Esophagus (tissue), 2 donors: ENCODE measurements around the gene DPP10. TPM values are rescaled to one million over a fixed set of nuclear protein-coding genes. Genes with fewer than 3 reads are reported as not detected.

Experiments
- H3K27ac ChIP-seq, 2 donors: one replicate each; pipeline ENCODE4 v1.5.1; 2013; ENCODE audit warnings: low read depth in 2 of 2, mild to moderate bottlenecking in 2 of 2, inconsistent platforms in 1 of 2, low read length in 1 of 2, moderate library complexity in 1 of 2
- H3K27me3 ChIP-seq, 2 donors: one replicate each; pipeline ENCODE4 v1.6.1; 2013; ENCODE audit warnings: low read length in 2 of 2, control low read depth in 1 of 2, mild to moderate bottlenecking in 1 of 2; ENCODE audit not compliant: insufficient read depth in 2 of 2, control insufficient read depth in 1 of 2
- H3K36me3 ChIP-seq, 2 donors: one replicate each; pipeline ENCODE4 v1.6.1; 2013; ENCODE audit warnings: low read length in 1 of 2; ENCODE audit not compliant: control insufficient read depth in 2 of 2, insufficient read depth in 2 of 2
- H3K4me1 ChIP-seq, 2 donors: one replicate each; pipeline ENCODE4 v1.6.1; 2013; ENCODE audit warnings: low read length in 1 of 2; ENCODE audit not compliant: control insufficient read depth in 2 of 2, insufficient read depth in 2 of 2
- H3K4me3 ChIP-seq, 2 donors: one replicate each; pipeline ENCODE4 v1.5.1; 2013; ENCODE audit warnings: low read length in 2 of 2, mild to moderate bottlenecking in 2 of 2, low read depth in 1 of 2, moderate library complexity in 1 of 2
- H3K9me3 ChIP-seq, 2 donors: one replicate each; pipeline ENCODE4 v1.6.1; 2013; ENCODE audit warnings: mild to moderate bottlenecking in 2 of 2, low read depth in 1 of 2, low read length in 1 of 2, moderate library complexity in 1 of 2; ENCODE audit not compliant: control insufficient read depth in 2 of 2, insufficient read depth in 1 of 2
- WGBS, 2 donors: extraction: QIAGEN DNeasy Blood & Tissue Kit; methylation state at CpG; one replicate each; pipeline ENCODE4 v1.1.7; 2013; 5-methylcytosine and 5-hydroxymethylcytosine counted together
- polyA plus RNA-seq, 2 donors: library from polyadenylated mRNA; stranded (reverse); fragments of 200-250 nt; gene quantifications; one replicate each; pipeline ENCODE4 v1.2.3, GENCODE V29; 2013
- donor health status: healthy with polysubstance abuse.
- donor health status: Bipolar disorder and iron deficiency.

Gene DPP10
- polyA plus RNA-seq, 2 donors: 0.02 to 0.13 TPM

DNA sequence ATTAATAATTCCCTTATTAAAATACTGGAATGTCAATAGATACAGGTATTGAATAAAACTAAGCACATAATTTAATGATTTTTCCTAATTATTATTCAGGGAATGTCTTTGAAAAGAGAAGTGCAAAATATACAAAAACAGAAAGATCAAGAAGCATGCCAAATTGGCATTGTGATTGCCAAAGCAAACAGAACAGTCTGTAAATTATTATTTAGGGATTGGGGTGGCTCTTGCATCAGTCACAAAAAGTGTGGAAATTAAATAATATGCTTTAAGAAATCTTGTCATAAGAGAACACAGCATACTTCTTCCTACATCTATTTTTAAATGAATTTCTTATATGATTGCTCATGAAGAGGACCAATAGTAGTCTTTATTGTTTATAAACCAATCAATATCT, 1211.9 kb downstream of the DPP10 start:
- H3K27ac ChIP-seq: no peak overlapping the region
- no peaks in the 10 kb centered on the region for H3K4me1 ChIP-seq
- no peaks in the 10 kb centered on the region for H3K9me3 ChIP-seq
- H3K27me3 ChIP-seq: no peaks in the 10 kb centered on the region
- H3K36me3 ChIP-seq: no peaks in the 10 kb centered on the region
- H3K4me3 ChIP-seq: no peak overlapping the region

DNA sequence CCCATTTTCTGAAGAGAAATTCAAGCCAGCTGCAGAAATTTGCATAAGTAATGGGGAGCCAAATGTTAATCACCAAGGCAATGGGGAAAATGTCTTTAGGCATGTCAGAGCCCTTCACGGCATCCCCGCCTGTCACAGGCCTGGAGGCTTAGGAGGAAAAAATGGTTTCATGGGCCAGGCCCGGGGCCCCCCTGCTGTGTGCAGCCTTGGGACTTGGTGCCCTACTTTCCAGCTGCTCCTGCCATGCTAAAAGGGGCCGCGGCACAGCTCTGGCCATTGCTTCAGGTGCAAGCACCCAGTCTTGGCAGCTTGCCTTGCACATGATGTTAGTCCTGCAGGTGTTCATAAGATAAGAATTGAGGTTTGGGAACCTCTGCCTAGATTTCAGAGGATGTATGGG, 1235.7 kb downstream of the DPP10 start:
- 92 to 95% methylated on average over 5 of the region's 5 CpGs for WGBS, 2 donors
- H3K4me3 ChIP-seq: no peak overlapping the region
- peaks cover 0 to 3% of the 10 kb centered on the region in 2 donors for H3K9me3 ChIP-seq
- no peak overlapping the region for H3K27ac ChIP-seq
- H3K27me3 ChIP-seq: no peaks in the 10 kb centered on the region
- no peaks in the 10 kb centered on the region for H3K36me3 ChIP-seq
- H3K4me1 ChIP-seq: no peaks in the 10 kb centered on the region

DNA sequence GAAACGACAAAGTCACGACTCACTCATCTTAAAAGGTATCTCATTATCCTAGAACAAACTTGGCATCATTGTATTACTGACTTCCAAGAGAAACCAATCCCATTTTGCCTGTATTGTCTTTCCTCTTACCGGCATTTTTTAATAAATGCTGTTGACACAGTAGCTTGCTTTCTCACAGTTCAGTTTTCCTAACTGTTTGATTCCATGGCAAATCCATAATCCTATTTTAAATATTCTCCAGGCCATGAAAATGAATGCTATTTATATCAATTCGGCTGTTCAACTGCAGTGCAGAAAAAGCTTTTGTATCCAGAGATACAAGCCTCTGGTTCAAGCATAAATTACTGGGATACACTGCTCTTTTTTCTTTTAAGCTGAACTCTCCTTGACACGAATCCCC, 1241.9 kb downstream of the DPP10 start:
- Histone ChIP-seq H3K27ac (no peak overlapping the region), H3K9me3 (no peaks in the 10 kb centered on the region), H3K4me1 (no peaks in the 10 kb centered on the region), H3K4me3 (no peak overlapping the region), H3K27me3 (no peaks in the 10 kb centered on the region), H3K36me3 (no peaks in the 10 kb centered on the region)
- WGBS, 2 donors: 27 to 38% methylated on average over 5 of the region's 5 CpGs

DNA sequence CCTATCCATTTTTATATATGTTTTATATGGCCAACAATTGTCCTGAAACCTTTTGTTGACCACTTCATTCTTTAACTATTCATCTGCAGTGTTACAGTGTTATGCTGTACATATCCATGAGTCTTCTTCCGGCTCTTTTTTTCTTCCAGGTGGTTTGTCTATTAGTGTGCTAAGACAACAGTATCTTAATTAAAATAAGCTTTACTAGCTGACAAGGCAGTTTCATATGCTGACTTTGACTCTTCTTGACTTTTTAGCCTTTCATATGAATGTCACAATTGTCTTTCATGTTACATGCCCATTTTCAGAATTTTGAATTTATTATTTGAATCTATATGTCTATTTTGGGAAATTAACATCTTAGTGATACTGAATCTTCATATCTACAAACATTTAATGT, 1249.0 kb downstream of the DPP10 start:
- Histone ChIP-seq H3K4me1 (no peaks in the 10 kb centered on the region), H3K36me3 (no peaks in the 10 kb centered on the region), H3K27me3 (no peaks in the 10 kb centered on the region), H3K9me3 (no peaks in the 10 kb centered on the region), H3K4me3 (no peak overlapping the region), H3K27ac (no peak overlapping the region)
- 97 to 98% methylated on average over 1 of the region's 1 CpG for WGBS, 2 donors

DNA sequence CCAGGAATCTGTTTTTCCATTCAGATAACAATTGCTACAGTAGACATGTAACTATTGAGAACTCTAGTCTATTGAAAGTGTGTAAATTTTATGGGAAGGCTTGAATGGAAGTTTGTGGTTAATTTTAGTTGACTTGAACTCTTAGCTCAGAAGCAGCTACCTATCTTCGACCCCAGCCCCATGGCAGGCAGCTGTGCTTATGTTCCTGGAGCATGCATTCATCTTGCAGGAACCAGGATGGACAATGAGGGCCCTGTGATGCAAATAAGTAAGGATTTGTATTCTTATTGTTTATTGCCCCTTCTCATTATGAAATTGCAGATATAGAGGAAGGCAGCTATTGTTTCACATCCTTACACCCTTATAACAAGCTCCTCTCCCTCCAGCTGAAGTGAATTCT, 1252.2 kb downstream of the DPP10 start:
- Histone ChIP-seq H3K9me3 (no peaks in the 10 kb centered on the region), H3K27me3 (no peaks in the 10 kb centered on the region), H3K27ac (no peak overlapping the region), H3K4me3 (no peak overlapping the region), H3K4me1 (no peaks in the 10 kb centered on the region), H3K36me3 (no peaks in the 10 kb centered on the region)
- 54 to 62% methylated on average over 1 of the region's 1 CpG for whole genome bisulfite sequencing, 2 donors

DNA sequence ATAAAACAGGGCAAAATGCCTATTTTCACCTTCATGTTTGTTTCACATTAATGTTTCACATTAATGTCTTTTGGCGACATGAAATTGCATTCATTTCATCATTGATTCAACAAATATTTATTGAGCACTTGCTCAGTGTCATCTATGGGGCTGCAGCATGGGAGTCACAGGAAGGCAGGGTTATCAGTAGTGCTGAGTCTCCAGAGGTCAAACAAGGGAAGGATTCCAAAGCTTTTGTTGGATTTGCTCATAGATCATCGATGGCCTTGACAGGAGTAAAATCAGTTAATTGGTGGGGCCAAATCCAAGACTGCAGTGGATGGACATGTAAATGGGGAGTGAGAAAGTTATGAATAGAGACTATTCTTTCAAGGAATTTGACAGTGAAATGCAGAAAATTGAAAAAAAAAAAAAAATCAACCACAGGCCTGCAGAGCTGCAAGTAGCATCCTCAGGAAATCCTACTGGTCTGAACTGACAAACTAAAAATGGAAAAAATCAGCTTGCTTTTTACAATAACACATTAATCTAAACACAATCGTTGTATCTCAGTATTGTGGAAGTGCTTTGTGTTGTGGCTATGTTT, 1290.8 kb downstream of the DPP10 start:
- Histone ChIP-seq H3K4me1 (no peaks in the 10 kb centered on the region), H3K9me3 (no peaks in the 10 kb centered on the region), H3K4me3 (no peak overlapping the region), H3K27ac (no peak overlapping the region), H3K27me3 (no peaks in the 10 kb centered on the region), H3K36me3 (no peaks in the 10 kb centered on the region)
- WGBS, 2 donors: 32 to 34% methylated on average over 3 of the region's 3 CpGs

DNA sequence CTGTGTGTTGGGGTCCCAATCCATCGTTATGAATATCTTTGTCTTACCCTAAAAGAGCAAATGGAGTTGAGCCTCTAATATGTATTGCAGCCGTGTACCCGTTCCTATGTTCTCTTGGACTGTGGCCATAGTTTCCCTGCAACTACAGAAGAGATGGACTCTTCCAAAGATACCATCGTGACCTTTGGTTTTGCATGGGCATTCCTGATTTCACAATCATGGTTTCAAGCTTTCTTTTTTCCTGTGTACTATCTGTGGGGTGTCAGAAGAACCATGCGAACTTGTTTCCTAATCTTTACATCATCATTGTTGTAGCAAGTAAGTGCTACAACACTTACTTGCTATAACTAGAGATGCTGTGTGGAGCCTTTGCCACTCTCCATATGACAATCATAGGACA, 1295.7 kb downstream of the DPP10 start:
- H3K36me3 ChIP-seq: no peaks in the 10 kb centered on the region
- no peak overlapping the region for H3K27ac ChIP-seq
- H3K4me1 ChIP-seq: no peaks in the 10 kb centered on the region
- WGBS, 2 donors: 85 to 86% methylated on average over 5 of the region's 5 CpGs
- H3K9me3 ChIP-seq: no peaks in the 10 kb centered on the region
- H3K4me3 ChIP-seq: no peak overlapping the region
- H3K27me3 ChIP-seq: no peaks in the 10 kb centered on the region

DNA sequence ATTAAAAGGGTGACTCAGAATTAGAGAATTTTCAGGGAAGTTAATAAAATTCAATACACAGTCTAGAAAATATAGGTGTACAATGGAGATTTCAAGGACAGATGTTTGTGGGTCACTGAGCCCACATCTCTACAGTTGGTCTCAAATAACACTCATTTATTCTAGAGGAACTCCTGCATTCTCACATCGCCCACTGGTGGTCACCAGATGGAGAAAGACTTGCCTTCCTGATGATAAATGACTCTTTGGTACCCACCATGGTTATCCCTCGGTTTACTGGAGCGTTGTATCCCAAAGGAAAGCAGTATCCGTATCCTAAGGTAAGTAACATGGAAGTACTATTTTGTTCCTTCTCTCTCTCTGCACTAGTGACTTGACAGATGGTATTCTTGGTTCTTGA, 1297.1 kb downstream of the DPP10 start:
- no peak overlapping the region for H3K27ac ChIP-seq
- no peaks in the 10 kb centered on the region for H3K4me1 ChIP-seq
- no peak overlapping the region for H3K4me3 ChIP-seq
- WGBS, 2 donors: 79 to 81% methylated on average over 4 of the region's 4 CpGs
- H3K36me3 ChIP-seq: no peaks in the 10 kb centered on the region
- no peaks in the 10 kb centered on the region for H3K27me3 ChIP-seq
- H3K9me3 ChIP-seq: no peaks in the 10 kb centered on the region

DNA sequence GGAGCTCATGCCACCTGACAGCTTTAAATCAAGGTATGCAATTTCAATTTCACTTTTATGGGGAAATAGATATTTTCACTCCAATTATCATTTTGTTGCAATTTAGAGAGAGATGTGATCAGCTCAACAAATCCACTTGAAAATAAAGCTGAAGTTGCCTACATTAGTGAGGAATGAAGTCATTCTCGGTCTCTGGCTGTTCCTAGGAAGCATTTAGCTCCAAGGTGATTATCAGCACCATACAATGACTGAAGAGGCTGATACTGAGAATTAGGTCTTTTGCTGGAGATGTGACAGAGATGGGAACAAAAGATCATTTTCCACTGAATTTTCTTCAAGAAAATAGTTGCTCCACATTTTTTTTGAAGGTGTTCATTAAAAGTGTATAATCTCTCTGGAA, 1303.7 kb downstream of the DPP10 start:
- H3K27me3 ChIP-seq: no peaks in the 10 kb centered on the region
- H3K4me3 ChIP-seq: no peak overlapping the region
- 36 to 54% methylated on average over 1 of the region's 1 CpG for WGBS, 2 donors
- no peaks in the 10 kb centered on the region for H3K4me1 ChIP-seq
- H3K27ac ChIP-seq: no peak overlapping the region
- H3K36me3 ChIP-seq: no peaks in the 10 kb centered on the region
- peaks cover 0 to 2% of the 10 kb centered on the region in 2 donors for H3K9me3 ChIP-seq

DNA sequence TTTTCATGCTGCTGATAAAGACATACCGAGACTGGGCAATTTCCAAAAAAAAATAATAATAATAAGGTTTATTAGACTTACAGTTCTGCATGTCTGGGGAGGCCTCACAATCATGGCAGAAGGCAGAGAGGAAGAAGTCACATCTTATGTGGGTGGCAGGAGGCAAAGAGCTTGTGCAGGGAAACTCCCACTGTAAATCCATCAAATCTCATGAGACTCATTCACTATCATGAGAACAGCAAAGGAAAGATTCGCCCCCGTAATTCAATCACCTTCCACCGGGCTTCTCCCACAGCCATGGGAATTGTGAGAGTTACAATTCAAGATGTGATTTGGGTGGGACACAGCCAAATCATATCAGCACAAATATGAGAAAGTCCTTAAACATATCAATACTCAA, 1314.8 kb downstream of the DPP10 start:
- H3K4me1 ChIP-seq: no peaks in the 10 kb centered on the region
- 79 to 91% methylated on average over 4 of the region's 4 CpGs for WGBS, 2 donors
- no peaks in the 10 kb centered on the region for H3K36me3 ChIP-seq
- no peak overlapping the region for H3K27ac ChIP-seq
- H3K4me3 ChIP-seq: no peak overlapping the region
- H3K9me3 ChIP-seq: no peaks in the 10 kb centered on the region
- H3K27me3 ChIP-seq: no peaks in the 10 kb centered on the region
